Fibroblast of mammary gland (primary cell): ENCODE results near the gene FBXL7.

Experiments
- DNase-seq: peaks from one replicate; pipeline ENCODE4 v3.0.0-alpha.2; 2010; ENCODE audit warnings: low read depth
- H3K4me3 ChIP-seq: 2 replicates; pipeline ENCODE4 v1.5.1; 2011; ENCODE audit warnings: low read depth, mild to moderate bottlenecking, low read length, moderate library complexity; ENCODE audit not compliant: control insufficient read depth
- CTCF ChIP-seq: conservative IDR thresholded peaks from 2 replicates; pipeline ENCODE4 v1.5.1; 2011; ENCODE audit warnings: low read depth, low read length, inconsistent platforms; ENCODE audit not compliant: control insufficient read depth, insufficient read depth

The FBXL7 gene

GRCh38 chr5:15554542-15554941 lies 54.6 kb downstream of the FBXL7 start:
- no peak overlapping the region for H3K4me3 ChIP-seq
- TF ChIP-seq CTCF, result no peak
- DNase-seq, result no peak

- no peak overlapping the region for H3K4me3 ChIP-seq
- no peak for DNase-seq
- TF ChIP-seq CTCF, result no peak
Measured at GRCh38 chr5:15555176-15555575, 55.2 kb downstream of the FBXL7 start.

- no peak for TF ChIP-seq CTCF
- H3K4me3 ChIP-seq, result no peak overlapping the region
- no peak for DNase-seq
Measured at GRCh38 chr5:15558240-15558639, 58.3 kb downstream of the FBXL7 start.

- no peak for TF ChIP-seq CTCF
- H3K4me3 ChIP-seq, result no peak overlapping the region
- DNase-seq, result no peak
Measured at GRCh38 chr5:15558681-15559080, 58.7 kb downstream of the FBXL7 start.

- no peak overlapping the region for H3K4me3 ChIP-seq
- TF ChIP-seq CTCF, result no peak
- DNase-seq, result no peak
Measured at GRCh38 chr5:15560421-15560820, 60.4 kb downstream of the FBXL7 start.

GRCh38 chr5:15564523-15564922 lies 64.5 kb downstream of the FBXL7 start:
- no peak for DNase-seq
- TF ChIP-seq CTCF, result no peak
- no peak overlapping the region for H3K4me3 ChIP-seq

- no peak for TF ChIP-seq CTCF
- no peak for DNase-seq
- no peak overlapping the region for H3K4me3 ChIP-seq
Measured at GRCh38 chr5:15564957-15565356, 65.0 kb downstream of the FBXL7 start.
